GM15510 (cell line): ENCODE results near the gene ARHGAP22.

Experiments used
- POLR2A ChIP-seq: IDR thresholded peaks from 3 replicates; pipeline ENCODE4 v1.6.1; 2011; ENCODE audit warnings: borderline replicate concordance; ENCODE audit not compliant: insufficient read length; ENCODE audit errors: extremely low read depth

Gene ARHGAP22

DNA sequence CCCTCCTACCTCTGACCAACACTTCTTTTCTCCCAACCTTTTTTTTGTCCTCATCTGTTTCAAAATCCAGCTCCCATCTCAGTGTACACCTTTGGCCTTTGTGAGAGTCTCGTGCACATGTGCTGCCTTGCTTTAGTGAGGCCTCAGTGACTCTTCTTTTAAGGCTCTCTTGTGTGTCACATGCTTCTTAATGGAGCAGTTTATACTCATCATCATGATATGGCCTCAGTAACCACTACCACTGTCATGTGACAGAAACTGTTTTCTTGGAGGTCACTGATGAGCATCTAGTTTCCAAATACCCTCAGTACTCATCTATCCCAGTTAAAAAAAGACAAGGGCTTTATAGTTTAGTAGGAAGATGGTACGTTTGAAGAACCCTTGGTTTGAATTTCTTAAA is 8.1 kb upstream of the ARHGAP22 start:
- no peak for TF ChIP-seq POLR2A

DNA sequence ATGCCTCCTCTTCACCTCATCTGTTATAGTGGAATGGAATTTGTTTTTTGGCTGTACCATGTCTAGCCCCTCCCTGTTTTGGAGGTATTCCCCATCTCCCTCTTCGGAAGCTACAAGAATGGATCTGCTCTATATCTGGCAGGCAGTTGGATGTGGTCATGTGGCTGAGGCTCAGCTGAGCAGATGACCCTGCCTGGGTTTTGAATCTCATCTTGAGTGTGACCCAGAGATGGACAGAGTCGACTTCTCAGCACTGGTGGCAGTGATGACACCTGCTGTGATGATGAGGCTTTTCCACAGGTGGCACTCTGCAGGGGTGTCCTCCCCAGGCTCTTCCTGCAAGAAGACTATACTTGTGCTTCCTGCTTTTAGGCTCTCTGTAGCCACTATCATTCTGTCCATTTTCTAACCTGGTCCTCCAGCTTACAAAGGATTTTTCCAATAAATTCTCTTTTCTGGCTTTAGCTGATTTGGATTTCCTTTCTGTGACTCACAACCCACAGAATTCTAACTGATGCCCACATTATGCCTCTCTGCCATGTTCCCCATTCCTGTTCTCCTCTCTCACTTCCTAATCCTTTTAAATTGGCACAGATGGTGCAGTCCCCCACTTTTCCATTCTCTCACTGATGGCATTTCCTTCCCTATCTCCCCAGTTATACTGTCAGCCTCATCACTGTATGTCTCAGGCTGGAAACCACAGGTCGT is 7.5 kb upstream of the ARHGAP22 start:
- TF ChIP-seq POLR2A = no peak

DNA sequence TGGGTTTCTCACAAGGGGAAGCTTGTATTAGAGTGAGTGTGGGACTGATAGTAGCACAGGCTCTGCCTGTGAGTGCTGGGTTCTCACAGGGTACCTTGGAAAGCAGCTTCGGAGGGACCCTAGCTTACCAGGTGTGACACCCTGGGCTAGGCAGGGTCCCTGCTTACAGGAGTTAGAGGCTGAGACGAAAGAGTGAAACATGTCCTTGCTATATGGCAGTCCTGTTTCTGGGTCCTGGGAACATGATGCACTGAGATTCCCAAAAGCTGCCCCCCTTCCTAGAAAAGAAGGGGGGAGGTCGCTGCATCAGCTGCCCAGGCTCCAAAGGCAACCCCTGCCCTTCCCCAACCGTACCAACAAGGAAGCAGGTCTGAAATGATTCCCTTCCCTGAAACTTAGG is 6.3 kb upstream of the ARHGAP22 start:
- no peak for TF ChIP-seq POLR2A

DNA sequence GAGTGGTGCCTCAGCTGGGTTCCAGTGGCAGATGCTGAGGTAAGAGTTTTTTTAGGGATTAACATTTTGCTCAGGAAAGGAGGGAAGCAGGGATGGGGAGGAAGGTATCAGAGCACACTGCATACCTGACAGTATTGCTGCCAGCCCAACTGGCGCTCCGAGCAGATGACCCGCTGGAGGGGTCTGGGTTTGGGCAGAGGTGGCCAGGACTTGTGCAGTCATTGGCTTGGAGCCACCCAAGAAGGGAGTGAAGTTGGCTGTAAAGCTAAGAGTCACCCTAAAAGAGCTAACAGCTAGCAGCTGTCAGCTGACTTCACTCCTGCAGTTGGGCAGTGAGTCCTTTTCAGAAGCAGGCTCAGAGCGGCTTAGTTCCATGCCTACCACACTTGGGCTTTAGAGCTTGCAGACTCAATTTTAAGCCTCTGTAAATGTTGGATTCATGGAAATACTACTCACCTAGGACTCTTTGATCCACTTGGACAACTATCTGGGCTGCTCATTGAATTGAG is 5.8 kb upstream of the ARHGAP22 start:
- TF ChIP-seq POLR2A = no peak

DNA sequence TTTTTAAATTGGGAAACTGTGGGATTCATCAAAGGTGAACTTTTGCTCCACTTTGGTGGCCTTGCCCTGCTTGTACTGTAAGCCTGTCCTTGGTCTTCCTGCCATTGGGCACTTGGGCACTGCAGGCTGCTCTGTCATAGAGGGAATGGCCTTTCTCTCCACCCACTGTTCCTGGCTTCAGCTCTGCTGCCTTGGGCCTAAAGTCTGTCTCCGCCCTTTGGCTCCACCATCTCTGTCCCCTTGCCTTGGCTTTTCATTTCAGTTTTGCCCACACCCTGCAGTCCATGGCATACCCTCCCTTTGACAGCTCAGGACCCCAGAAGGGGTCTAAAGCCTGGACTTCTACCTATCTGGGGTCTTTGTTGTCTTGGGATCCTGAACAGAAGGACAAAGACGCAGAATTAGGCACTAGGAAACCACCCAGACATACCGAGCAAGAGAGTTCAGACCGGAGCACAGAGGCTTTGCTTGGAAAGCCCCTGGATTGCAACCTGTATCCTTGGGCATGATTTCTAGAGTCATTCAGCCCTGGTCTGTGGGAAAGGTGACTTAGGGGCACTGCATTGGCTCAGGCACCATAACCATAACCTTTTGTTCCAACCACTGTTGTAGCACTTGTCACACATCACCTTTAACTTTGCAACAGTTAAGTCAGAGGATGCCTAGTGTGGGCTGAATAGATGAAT is 5.2 kb upstream of the ARHGAP22 start:
- TF ChIP-seq POLR2A = no peak

DNA sequence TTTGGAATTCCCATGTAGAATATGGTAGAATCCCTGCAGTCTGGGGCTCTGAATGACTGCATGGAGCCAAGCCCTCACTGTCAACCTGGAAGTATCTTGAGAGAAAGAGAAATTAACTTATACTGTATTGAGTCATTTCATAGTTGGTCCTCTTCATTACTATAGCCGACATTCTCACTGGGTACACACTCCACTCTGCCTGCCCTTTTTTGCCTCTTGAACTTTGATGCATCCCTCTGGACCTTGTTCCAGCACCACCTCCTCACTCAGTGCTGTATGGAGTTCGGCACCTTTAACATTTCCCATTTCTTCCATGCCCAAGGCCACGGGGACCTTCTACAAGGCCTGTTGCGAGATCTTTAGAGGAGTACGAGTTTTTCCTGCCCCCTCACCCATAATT is 4.6 kb upstream of the ARHGAP22 start:
- no peak for TF ChIP-seq POLR2A

DNA sequence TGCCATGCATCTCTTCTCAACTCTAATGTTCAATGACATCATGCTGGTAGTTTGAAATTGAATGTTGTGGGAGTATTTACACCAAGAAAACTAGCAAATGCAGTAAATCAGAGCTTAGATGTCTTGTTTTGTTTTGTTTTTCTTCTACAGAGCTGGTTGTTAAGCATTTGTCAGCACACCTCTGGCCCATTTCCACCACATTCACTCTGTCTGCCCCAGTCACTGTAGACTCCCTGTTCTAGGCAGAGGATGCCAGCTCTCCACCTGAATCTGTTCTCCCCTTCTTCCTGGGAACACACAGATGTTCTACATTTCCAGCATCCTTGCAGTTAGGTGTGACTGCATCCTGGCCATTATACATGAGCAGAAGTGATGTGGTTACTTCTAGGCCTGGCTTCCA is 4.1 kb upstream of the ARHGAP22 start:
- no peak for TF ChIP-seq POLR2A

DNA sequence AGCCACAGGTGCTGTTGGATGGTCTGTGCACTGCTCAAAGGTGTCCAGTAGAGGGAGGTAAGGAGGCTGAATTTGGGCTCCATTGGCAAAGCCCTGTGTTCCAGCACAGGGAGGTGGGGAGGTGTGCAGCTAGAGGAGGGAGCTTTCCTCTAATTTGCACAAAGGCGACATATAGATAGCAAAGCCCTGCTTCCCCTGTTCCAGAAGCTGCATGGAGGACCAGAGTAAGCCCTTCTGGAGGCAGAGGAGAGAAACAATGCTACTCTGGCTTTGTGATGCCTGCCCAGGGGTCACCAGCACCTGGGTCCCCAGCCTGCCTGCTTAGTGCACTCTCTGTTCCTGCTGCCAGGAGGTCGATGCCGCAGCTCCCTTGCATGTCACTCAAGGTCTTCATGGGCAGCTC is 3.4 kb upstream of the ARHGAP22 start:
- no peak for TF ChIP-seq POLR2A

DNA sequence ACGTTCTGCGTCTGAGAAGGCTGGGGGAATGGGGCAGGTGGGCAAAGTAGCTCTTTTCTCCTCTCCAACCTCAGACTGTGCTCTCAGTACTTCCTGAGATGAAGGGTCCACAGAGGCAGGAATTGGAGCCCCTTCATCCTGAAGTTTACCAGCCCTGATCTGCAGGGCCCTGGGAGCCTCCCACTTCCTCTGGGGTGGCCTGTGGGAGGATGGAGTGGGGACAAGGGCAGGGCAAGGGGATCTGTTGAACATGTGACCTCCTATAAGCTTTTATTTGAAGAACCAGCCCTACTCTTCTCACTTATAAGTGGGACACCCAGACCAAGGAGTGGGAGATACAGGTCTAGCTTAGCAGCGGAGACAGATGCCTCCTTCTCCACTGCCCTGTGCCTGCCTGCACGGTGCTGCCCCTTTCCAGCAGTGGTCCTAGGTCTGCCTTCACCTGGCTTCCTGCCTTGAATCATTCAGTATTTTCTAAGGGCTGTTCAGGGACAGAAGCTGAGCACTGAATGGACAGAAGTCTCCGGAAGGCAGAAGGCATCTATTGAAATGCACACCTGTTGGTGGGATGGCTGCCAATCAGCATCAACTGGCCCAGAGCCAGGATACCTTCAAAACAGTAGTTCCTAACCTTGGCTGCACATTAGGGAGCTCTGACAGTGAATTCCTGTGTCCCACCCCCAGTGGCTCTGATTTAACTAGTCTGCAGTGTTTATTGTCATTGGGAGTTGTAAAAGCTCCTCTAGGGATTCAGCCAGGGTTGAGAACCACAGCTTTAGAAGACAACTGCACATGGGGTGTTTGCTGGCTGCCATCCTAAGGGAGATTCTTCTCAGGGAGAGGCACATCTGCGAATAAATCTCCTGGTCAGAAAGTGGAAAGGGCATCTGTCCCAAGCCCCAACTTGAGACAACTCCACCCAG is 2.7 kb upstream of the ARHGAP22 start:
- no peak for TF ChIP-seq POLR2A

DNA sequence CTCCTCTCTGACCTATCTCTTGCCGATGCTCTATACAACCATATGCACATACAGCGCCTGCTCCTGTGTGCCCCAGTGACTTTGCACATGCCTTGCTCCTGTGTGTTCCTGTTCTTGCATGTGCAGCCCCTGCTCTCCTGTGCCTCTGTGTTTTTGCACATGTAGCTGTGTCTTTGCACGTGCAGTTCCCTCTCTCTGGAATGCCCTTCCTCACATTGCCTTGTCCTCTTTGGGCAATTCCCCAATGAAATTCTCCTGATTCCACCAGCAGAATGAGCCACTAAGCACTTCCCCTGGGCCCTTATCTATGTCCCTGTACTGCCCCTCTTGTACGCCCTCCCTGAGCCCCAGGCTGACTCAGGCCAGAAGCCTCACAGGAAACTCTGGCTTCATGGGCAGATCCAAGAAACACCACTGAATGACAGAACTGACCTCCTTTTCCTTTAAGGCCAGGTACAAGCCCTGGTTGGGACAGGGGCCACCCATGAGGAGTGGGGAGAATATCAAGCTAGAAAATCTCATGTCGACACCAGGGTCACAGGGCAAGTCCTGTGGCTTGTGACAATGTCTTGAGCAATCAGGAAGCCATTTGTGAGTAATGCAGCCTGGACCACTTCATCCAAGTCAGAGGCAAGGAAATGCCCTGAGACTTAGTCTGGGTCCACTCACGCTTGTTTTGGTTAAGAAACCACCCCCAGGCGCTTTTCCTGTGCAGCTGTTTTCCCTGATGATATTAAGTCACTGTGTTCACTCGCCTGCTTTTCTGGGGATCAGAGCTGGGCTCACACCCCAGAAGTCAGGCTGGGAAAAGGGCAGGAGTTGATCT is 1.9 kb upstream of the ARHGAP22 start:
- TF ChIP-seq POLR2A = no peak

DNA sequence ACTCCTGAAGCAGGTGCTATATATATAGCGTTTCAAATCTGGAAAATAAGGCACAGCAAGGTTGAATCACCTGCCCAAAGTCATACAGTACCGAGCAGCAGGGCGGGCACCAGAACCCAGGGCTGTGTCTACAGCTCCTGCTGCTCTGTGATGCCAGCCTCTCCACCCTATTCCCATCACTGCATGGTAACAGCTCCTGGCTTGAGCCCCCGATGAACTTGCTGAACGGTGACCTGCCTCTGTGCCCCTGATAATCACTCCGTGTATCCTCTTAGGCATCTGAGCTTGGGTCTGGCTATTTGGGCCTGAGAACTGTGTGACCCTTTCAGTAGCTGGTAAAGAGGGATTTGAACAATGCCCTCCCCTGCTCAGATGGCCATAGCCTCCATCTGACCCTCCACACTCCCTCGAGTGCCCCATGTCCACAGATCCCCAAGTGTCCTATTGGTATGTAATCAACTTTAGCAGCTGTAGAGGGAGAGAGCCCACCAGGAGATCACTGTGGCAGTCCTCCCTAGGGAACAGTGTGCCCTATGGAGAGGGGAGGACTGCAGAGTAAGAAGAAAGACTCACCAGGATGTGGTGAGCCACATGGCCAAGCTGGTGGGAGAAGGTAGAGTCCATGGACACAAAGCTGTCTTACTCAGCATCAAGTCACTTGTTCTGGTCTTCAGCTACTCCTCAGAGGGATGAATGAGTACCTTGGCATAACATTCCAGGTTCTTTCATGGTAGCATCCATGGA is 1.1 kb upstream of the ARHGAP22 start:
- TF ChIP-seq POLR2A = no peak

DNA sequence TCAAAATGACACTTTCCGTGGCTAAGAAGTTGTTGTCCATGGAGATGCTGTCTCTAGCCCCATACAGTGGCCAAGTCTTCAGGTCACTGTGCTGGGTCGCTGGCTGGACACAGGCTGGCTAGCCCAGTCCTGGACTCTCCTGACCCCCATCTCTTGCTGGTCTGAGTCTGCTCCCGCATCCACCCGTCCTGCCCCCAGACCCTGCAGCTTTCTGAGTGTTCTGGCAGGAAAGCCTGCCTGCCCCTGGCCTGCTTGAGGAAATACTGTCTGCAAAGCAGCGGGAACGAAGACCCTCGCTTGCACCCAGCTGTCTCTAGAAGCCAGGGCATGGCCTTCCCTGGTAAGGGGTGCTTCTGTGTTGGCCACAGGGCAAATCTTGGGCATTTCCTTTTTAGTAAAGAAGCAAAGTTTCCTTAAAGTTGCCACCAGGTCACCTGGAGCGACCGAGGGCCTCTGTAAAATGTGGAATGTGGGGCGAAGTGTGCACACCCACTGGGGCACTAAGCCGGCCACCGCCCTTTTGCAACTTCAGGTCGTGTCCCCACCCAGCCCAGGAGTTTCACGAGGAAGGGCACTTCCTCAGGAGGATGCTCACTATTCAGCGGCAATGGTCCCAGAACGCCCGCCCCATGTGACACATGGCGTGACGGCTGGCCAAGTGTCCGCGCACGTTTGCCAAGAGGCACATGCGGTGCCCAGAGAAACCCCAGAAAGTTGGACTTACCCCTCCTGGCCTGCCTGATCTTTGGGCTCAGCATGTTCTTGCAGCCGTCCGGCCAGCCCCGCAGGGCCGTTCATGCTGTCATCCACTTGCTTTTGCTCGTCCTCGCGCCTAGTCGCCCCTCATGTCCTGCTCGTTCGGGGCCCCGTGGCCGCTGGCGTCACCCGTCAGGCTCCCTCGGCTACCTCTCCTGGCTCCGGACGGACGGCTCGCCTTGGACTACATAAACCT is 558 bp downstream of the ARHGAP22 start:
- TF ChIP-seq POLR2A = no peak
